Progenitor cell of endocrine pancreas (in vitro differentiated cells): ENCODE data around the gene RAD51B. TPM values are rescaled to one million over a fixed set of nuclear protein-coding genes. Genes with fewer than 3 reads are reported as not detected.

Experiments
- DNase-seq: peaks from one replicate; pipeline ENCODE4 v3.0.0; 2021; ENCODE audit warnings: low spot score; ENCODE audit not compliant: unreplicated experiment
- H3K27ac Mint-ChIP-seq: 2 replicates; pipeline ENCODE4 v1.8.0; 2021; ENCODE audit warnings: mild to moderate bottlenecking, moderate library complexity, mixed read lengths
- H3K27me3 Mint-ChIP-seq: 2 replicates; pipeline ENCODE4 v1.8.0; 2021; ENCODE audit warnings: mixed read lengths
- H3K36me3 Mint-ChIP-seq: 2 replicates; pipeline ENCODE4 v1.8.0; 2022; ENCODE audit warnings: mixed read lengths; ENCODE audit not compliant: insufficient read depth
- H3K4me1 Mint-ChIP-seq: 2 replicates; pipeline ENCODE4 v1.8.0; 2021; ENCODE audit warnings: low read depth, mixed read lengths
- H3K4me3 Mint-ChIP-seq: 2 replicates; pipeline ENCODE4 v1.8.0; 2021; ENCODE audit warnings: low read depth, mild to moderate bottlenecking, moderate library complexity, mixed read lengths
- H3K9me3 Mint-ChIP-seq: 2 replicates; pipeline ENCODE4 v1.8.0; 2021; ENCODE audit warnings: low read depth, mixed read lengths
- total RNA-seq: library from RNA; stranded (reverse); gene quantifications from 2 replicates; pipeline ENCODE4 v1.2.1, GENCODE V29; 2021
- TF ChIP-seq, protein P1 (sequence below): fragments of 200-600 bp; sonication (generic); IDR thresholded peaks from one replicate; pipeline ENCODE4 v1.5.0; 2021; ENCODE audit warnings: antibody characterized with exemption, mild to moderate bottlenecking; ENCODE audit not compliant: unreplicated experiment

The RAD51B gene
- total RNA-seq, 1 donor from 2014 or later, result 24.7 TPM

DNA sequence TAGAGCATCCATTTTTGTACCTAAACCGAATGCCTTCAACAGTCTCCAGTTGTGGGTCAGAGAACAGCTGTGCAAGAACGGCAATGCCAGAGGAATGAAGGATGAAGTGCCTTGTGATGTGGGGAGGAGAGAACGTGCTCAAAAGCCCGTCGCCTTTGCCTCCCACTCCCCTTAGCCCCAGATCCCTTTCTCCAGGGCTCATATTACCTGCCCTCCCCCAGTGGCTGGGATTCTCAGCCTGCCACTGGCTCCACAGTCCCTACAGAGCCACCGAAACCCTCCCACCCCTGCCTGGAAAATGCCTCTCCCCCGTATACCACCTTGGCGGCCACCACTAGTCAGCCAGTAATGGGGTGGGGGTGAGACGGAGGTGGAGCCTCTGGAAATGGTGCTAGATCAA, 814.8 kb downstream of the RAD51B start:
- Mint-ChIP-seq H3K36me3 (no peaks in the 10 kb centered on the region), H3K4me1 (peaks cover 40% of the 10 kb centered on the region), H3K4me3 (no peak overlapping the region)

DNA sequence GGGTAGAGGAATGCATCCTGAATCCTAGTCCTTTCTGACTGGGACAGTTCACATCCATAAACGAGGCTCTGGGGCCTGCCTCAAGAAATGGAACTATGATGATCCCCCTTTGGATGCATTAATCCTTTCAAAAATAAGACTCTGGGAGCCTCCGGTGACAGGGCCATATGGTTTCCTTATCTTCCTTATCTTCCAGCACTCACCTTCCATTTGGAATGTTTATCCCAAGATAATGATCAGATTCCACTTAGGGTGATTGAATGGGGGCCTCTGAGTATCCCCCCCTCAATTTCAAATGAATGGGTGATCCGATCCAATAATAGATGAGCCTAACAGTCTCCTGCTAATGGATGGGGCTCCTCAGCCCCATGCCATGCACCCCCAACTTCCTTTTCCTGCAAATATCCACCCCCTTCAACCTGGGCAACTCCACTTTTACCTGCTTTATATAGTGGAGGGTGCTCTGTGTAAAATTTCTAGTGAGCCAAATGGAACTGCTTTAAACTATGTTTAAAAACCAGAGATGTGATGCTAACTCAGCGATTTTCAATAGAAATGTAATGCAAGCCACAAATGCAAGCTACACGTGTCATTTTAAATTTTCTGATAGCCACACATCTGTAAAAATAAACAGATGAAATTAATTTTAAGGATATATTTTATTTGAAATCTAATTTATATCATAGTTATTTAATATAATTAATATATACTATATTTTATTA, 815.5 kb downstream of the RAD51B start:
- no peaks in the 10 kb centered on the region for H3K9me3 Mint-ChIP-seq
- H3K27me3 Mint-ChIP-seq, result no peaks in the 10 kb centered on the region
- no peaks in the 10 kb centered on the region for H3K36me3 Mint-ChIP-seq
- DNase-seq, result no peak
- no peak overlapping the region for H3K4me3 Mint-ChIP-seq
- peaks cover 33% of the 10 kb centered on the region for H3K4me1 Mint-ChIP-seq
- peak overlapping the region; percentile 39 for H3K27ac Mint-ChIP-seq
- TF ChIP-seq, protein P1, sequence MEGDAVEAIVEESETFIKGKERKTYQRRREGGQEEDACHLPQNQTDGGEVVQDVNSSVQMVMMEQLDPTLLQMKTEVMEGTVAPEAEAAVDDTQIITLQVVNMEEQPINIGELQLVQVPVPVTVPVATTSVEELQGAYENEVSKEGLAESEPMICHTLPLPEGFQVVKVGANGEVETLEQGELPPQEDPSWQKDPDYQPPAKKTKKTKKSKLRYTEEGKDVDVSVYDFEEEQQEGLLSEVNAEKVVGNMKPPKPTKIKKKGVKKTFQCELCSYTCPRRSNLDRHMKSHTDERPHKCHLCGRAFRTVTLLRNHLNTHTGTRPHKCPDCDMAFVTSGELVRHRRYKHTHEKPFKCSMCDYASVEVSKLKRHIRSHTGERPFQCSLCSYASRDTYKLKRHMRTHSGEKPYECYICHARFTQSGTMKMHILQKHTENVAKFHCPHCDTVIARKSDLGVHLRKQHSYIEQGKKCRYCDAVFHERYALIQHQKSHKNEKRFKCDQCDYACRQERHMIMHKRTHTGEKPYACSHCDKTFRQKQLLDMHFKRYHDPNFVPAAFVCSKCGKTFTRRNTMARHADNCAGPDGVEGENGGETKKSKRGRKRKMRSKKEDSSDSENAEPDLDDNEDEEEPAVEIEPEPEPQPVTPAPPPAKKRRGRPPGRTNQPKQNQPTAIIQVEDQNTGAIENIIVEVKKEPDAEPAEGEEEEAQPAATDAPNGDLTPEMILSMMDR, result no peak

More for the DNA sequence above, 814.8 kb downstream of the RAD51B start:
- H3K9me3 Mint-ChIP-seq, result no peaks in the 10 kb centered on the region
- no peaks in the 10 kb centered on the region for H3K27me3 Mint-ChIP-seq
- TF ChIP-seq, protein P1, result no peak
- H3K27ac Mint-ChIP-seq, result no peak overlapping the region
- DNase-seq, result peak; percentile 4

DNA sequence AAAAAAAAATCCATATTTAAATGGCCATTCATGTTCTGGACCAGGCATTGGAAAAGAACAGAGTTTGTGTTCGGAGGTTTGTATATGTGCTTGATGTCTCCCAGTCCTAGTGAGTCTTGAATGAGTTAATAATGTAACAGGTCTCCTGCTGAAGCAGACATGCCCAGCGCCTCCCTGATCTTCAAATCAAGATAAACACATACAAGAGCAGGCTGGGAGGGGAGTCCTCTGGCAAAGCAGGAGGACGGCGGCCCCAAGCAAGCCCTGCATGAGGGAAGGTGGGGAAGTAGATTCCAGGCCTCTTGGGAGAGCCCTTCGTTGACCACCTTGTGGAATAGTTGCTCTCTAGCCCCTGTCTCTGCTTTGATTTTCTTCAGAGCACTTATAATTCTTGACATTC, 817.0 kb downstream of the RAD51B start:
- no peak overlapping the region for H3K27ac Mint-ChIP-seq
- TF ChIP-seq, protein P1, result no peak
- H3K27me3 Mint-ChIP-seq, result no peaks in the 10 kb centered on the region
- H3K36me3 Mint-ChIP-seq, result peaks cover 4% of the 10 kb centered on the region
- DNase-seq, result no peak
- peaks cover 13% of the 10 kb centered on the region for H3K9me3 Mint-ChIP-seq
- no peak overlapping the region for H3K4me3 Mint-ChIP-seq
- H3K4me1 Mint-ChIP-seq, result peaks cover 23% of the 10 kb centered on the region

DNA sequence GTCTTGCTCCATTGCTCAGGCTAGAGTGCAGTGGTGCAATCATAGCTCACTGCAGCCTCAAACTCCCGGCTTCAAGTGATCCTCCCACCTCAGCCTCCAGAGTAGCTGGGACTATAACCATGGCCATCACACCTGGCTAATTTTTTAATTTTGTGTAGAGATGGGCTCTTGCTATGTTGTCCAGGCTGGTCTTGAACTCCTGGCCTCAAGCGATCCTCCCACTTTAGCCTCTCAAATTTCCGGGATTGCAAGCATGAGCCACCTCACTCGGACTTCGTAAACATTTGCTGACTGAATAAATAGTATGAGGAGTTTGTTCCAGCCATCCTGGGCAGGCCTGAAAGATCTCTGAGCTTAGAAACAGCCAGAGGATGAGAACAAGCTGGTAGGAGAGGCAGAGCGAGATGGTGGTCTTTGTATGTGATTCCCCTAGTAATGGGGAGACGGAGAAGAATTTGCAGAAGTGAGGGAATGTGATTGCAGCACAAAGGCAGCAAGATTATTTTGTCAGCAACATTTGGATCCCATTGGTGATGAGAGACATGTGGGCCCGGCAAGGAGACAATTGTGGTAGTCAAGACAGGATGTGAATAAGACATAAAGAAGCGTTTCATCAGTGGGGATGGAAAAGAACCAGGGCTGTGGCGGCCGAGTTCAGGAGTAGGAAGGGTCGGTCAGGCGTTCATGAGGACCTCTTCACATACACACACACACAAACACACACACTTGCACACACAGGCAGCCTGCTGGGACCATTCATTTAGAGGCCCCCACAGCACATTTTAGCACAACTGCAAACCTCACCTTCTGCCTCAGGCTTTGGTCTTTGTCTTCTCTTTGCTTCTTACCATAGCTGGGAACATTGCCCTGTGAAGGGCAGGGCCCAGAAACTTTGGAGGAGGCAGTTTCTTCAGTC, 817.8 kb downstream of the RAD51B start:
- DNase-seq, result peak; percentile 2
- TF ChIP-seq, protein P1, result no peak
- Mint-ChIP-seq H3K4me3 (no peak overlapping the region), H3K27me3 (no peaks in the 10 kb centered on the region), H3K9me3 (peaks cover 16% of the 10 kb centered on the region), H3K27ac (no peak overlapping the region), H3K36me3 (peaks cover 5% of the 10 kb centered on the region), H3K4me1 (peaks cover 16% of the 10 kb centered on the region)
